DMS 273 treated with DMSO at 0.1 percent for 48 hours (cell line): Measurements from ENCODE around the gene GDF2.

ENCODE experiments used
- DNase-seq: peaks from one replicate; lab custom pipeline; 2025; lab: John Stamatoyannopoulos, UW

Gene GDF2

GRCh38 chr10:47333532-47333931 is 11.3 kb downstream of the GDF2 start:
- DNase-seq: no peak

GRCh38 chr10:47334466-47335295 is 12.4 kb downstream of the GDF2 start:
- no peak for DNase-seq

- no peak for DNase-seq
These were observed 13.7 kb downstream of the GDF2 start for GRCh38 chr10:47335906-47336305.

- DNase-seq: no peak
These were observed 14.3 kb downstream of the GDF2 start for GRCh38 chr10:47336387-47337134.

- no peak for DNase-seq
These were observed 15.1 kb downstream of the GDF2 start for GRCh38 chr10:47337310-47337709.

GRCh38 chr10:47339186-47339735 is 17.0 kb downstream of the GDF2 start:
- DNase-seq: no peak

GRCh38 chr10:47339759-47340607 is 17.7 kb downstream of the GDF2 start:
- DNase-seq: no peak

- no peak for DNase-seq
These were observed 18.4 kb downstream of the GDF2 start for GRCh38 chr10:47340608-47341170.

GRCh38 chr10:47344996-47345870 is 23.0 kb downstream of the GDF2 start:
- no peak for DNase-seq

- peak; percentile 68 for DNase-seq
These were observed 24.5 kb downstream of the GDF2 start for GRCh38 chr10:47346581-47347302.

GRCh38 chr10:47347303-47347675 is 25.0 kb downstream of the GDF2 start:
- DNase-seq: no peak

GRCh38 chr10:47348138-47348651 is 25.9 kb downstream of the GDF2 start, which contains the start of gene RBP3:
RBP3 (plus strand) TSS chr10:47348363; CDS start chr10:47348485, 122 bp downstream.
- no peak for DNase-seq

- no peak for DNase-seq
These were observed 26.6 kb downstream of the GDF2 start for GRCh38 chr10:47348661-47349470.

- DNase-seq: no peak
These were observed 27.3 kb downstream of the GDF2 start for GRCh38 chr10:47349516-47349915.

- DNase-seq: no peak
These were observed 27.7 kb downstream of the GDF2 start for GRCh38 chr10:47349941-47350371.

- no peak for DNase-seq
These were observed 28.7 kb downstream of the GDF2 start for GRCh38 chr10:47350671-47351640.
